ENCODE data around the gene COQ8A.

DNA sequence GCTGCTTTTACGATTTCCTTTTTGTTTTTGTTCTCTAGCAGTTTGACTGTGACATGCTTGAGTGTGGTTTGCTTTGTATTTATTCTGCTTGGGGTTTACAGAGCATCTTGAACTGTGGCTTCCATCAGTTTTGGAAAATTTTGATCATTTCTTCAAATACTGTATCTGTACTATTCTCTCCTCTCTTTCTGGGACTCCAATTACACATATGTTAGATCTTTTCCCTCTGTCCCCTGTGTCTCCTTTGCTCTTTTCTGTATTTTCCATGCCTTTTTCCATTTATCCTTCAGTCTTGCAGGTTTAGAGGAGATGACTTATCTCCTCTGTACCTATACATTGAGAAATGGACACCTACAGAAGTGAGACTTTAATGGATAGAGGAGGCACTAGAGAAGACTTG lies 31.7 kb downstream of the COQ8A start:
- no peak for TF ChIP-seq POLR2A (IDR thresholded peaks at IDR 0.05; ENCODE audit: low read depth, low read length)
- no peak for TF ChIP-seq POU2F2 (IDR thresholded peaks at IDR 0.05; ENCODE audit: low read depth, low read length)
- TF ChIP-seq POLR2AphosphoS5 (IDR thresholded peaks at IDR 0.05; ENCODE audit: low read depth, low read length): no peak
